SIG-M5 treated with dmso at 0.1 percent for 504 hours (cell line): ENCODE results near the gene MYADM.
A peak's percentile ranks its signal among the peaks of the same experiment; 100 is the strongest.
"Not testable (repeated sequence)": the region's sequence is repeated elsewhere in the genome, so short reads cannot be mapped to it uniquely, and the experiment has no call there.

ENCODE experiments used
- DNase-seq: peaks from one replicate; lab custom pipeline; 2025; ENCODE audit not compliant: unreplicated experiment; lab: John Stamatoyannopoulos, UW

Gene MYADM, protein sequence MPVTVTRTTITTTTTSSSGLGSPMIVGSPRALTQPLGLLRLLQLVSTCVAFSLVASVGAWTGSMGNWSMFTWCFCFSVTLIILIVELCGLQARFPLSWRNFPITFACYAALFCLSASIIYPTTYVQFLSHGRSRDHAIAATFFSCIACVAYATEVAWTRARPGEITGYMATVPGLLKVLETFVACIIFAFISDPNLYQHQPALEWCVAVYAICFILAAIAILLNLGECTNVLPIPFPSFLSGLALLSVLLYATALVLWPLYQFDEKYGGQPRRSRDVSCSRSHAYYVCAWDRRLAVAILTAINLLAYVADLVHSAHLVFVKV

DNA sequence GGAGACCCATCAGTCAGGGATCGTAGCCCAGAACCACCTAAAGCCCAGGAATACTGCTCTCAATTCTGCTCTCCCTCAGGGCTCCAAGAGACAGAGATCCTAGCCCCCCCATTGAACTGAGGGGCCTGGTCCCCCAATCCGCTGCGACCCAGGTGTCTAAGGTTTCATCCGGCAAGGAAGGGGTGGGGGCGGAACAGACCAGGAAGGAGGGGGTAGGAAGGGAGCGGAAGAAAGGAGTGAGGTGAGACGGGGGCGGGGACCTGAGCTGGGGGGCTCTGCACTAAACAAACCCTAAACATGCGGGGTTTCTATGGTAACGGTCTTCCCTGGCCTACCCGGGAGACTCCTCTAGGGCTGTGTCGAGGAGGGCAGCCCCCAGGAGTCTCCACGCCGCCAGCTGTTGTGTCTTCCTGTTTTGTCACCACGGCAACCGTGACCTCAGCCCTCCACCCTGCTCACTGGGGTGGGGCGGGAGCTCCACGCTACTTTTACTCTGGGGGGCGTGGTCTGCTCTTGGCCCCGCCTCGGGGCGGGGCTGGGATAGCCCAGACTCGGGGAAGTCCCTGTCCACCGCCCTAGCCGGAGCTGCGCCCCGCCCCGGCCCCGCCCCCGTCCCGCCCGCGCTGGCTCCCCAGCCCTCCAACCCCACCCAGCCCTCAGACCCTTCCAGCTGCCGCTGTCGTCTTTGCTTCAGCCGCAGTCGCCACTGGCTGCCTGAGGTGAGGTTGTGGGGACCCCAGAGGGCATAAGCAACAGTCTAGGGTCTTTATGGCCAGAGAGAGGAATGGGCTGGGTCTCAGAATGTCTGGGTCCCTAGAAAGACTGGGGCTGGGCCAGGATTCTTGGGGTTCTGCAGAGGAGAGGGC lies at the start of gene MYADM:
TSS of gene MYADM (plus strand) at position 659 of the 866 bp plus-strand sequence. CDS start 5,647 bp downstream, outside the sequence.
- peak; percentile 88 for DNase-seq

GRCh38 chr19:53818756-53819155 lies 48.9 kb upstream of the MYADM start:
- no peak for DNase-seq

DNA sequence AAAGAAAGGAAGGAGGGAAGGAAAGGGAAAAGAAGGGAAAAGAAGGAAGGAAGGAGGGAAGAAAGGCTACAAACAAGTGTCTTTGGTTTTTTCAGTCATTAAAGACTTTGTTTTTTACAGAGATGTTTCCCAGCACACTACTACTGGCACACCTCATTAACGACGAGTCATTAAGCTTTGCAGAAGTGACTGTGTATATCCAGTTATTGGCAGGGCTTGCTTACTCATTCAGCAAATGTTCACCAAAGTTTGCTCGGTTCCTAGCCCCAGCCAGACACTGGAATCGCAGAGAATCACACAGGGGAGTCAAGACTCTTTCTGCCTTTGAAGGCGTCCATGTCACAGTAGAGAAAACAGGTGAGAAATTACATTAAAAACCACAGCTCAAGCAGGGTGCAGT lies 47.8 kb upstream of the MYADM start:
- no peak for DNase-seq

- no peak for DNase-seq
Measured at GRCh38 chr19:53823380-53824120, 44.1 kb upstream of the MYADM start.

GRCh38 chr19:53824134-53824611 lies 43.5 kb upstream of the MYADM start, which contains the start of gene NLRP12:
NLRP12 (minus strand) TSS chr19:53824314; CDS start chr19:53824174, 140 bp downstream.
- DNase-seq, result peak; percentile 96

GRCh38 chr19:53826876-53827275 lies 40.8 kb upstream of the MYADM start:
- no peak for DNase-seq

DNA sequence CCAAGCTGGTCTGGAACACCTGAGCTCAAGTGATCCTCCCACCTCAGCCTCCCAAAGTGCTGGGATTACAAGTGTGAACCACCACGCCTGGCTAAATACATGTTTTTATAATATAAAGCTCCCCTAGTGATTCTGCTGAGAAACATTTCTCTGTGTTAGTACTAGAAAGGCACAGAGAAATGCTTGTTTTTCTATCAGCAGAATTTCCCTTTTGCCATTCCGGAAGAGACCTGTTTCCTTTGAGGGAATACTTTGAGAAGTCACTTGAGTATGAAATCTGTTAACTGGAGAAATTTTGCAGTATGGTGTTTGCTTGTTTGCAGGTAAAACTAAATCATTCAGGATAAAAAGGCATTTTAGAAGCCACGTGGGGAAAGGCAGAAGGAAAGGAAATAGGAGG lies 39.2 kb upstream of the MYADM start:
- DNase-seq, result no peak

- not testable (repeated sequence) for DNase-seq
Measured at GRCh38 chr19:53832861-53833260, 34.8 kb upstream of the MYADM start.

- DNase-seq, result not testable (repeated sequence)
Measured at GRCh38 chr19:53838446-53838845, 29.2 kb upstream of the MYADM start.

DNA sequence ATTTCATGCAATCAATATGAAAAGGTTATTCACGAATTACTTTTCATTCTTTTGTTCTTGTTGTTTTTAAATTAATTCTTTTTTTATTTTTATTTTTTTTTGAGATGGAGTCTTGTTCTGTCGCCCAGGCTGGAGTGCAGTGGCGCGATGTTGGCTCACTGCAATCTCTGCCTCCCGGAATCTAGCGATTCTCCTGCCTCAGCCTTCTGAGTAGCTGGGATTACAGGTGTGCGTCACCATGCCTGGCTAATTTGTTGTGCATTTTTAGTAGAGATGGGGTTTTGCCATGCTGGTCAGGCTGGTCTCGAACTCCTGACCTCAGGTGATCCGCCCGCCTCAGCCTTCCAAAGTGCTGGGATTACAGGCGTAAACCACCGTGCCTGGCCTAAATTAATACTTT lies 27.4 kb upstream of the MYADM start:
- not testable (repeated sequence) for DNase-seq

- DNase-seq, result peak; percentile 41
Measured at GRCh38 chr19:53840914-53841313, 26.8 kb upstream of the MYADM start.

GRCh38 chr19:53844849-53845246 lies 22.8 kb upstream of the MYADM start:
- peak; percentile 30 for DNase-seq

GRCh38 chr19:53847555-53847954 lies 20.1 kb upstream of the MYADM start:
- no peak for DNase-seq

GRCh38 chr19:53849237-53849676 lies 18.4 kb upstream of the MYADM start:
- peak; percentile 15 for DNase-seq

DNA sequence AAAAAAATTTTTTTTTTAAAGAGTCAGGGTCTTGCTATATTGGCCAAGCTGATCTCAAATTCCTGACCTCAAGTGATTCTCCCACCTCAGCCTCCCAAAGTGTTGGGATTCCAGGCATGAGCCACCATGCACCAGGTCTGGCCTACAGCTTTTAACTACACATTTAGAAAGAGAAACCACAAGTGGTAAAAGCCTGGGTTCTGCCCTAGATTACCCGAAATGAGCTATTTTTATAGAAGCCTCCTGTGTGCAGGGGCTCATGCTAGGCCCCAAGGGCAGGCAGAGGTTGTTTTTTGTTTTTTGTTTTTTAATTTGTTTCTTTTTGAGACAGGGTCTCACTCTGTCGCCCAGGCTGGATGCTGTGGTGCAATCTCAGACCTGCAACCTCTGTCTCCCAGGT lies 14.0 kb upstream of the MYADM start:
- peak; percentile 47 for DNase-seq

- no peak for DNase-seq
Measured at GRCh38 chr19:53864308-53864836, 3.3 kb upstream of the MYADM start.

- DNase-seq, result no peak
Measured at GRCh38 chr19:53865523-53865917, 2.2 kb upstream of the MYADM start.

GRCh38 chr19:53865918-53866864 lies 1.5 kb upstream of the MYADM start:
- peak; percentile 33 for DNase-seq

DNA sequence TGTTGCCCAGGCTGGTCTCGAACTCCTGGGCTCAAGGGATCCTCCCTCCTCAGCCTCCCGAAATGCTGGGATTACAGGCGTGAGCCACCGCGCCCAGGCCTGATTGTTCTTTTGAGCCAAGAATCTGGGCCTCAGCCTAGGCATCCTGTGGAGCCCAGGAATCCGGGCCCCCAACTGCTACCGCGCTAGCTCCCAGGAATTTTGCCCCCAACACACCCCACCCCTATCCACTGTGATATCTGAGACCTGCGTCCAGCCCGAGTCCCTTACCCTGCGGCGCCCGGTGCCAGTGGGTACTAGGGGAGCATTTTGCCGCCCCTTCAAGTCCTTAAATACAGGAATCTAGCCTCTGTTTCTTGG lies 838 bp upstream of the MYADM start:
- DNase-seq, result no peak
